Thymus (tissue), 11 donors: ENCODE measurements around the gene STAG1. TPM values are rescaled to one million over a fixed set of nuclear protein-coding genes. Genes with fewer than 3 reads are reported as not detected.
A peak's percentile ranks its signal among the peaks of the same experiment; 100 is the strongest.
"Not testable (repeated sequence)": the region's sequence is repeated elsewhere in the genome, so short reads cannot be mapped to it uniquely, and the experiment has no call there.

Source experiments
- DNase-seq, 9 donors: peaks; one replicate each; pipeline ENCODE4 v3.0.0-alpha.2; 2013; ENCODE audit warnings: low spot score in 9 of 9, low read depth in 6 of 9, missing footprints in 1 of 9
- H3K27ac ChIP-seq, 2 donors: one replicate each; pipeline ENCODE4 v1.5.1; 2013; ENCODE audit warnings: control low read depth in 1 of 2, low read depth in 1 of 2, low read length in 1 of 2, mild to moderate bottlenecking in 1 of 2, moderate library complexity in 1 of 2
- H3K27me3 ChIP-seq, 2 donors: one replicate each; pipeline ENCODE4 v1.5.1; 2013; ENCODE audit warnings: low read length in 1 of 2; ENCODE audit not compliant: control insufficient read depth in 2 of 2, insufficient read depth in 1 of 2
- H3K36me3 ChIP-seq, 2 donors: one replicate each; pipeline ENCODE4 v1.5.1; 2013; ENCODE audit warnings: low read length in 1 of 2, mild to moderate bottlenecking in 1 of 2, moderate library complexity in 1 of 2; ENCODE audit not compliant: control insufficient read depth in 2 of 2, insufficient read depth in 2 of 2
- H3K4me1 ChIP-seq, 2 donors: one replicate each; pipeline ENCODE4 v1.5.1; 2013; ENCODE audit warnings: low read length in 2 of 2; ENCODE audit not compliant: control insufficient read depth in 2 of 2, insufficient read depth in 2 of 2
- H3K4me3 ChIP-seq, 2 donors: one replicate each; pipeline ENCODE4 v1.5.1; 2013; ENCODE audit warnings: low read length in 2 of 2, control low read depth in 1 of 2, mild to moderate bottlenecking in 1 of 2
- H3K9me3 ChIP-seq, 2 donors: one replicate each; pipeline ENCODE4 v1.5.1; 2013; ENCODE audit warnings: low read length in 1 of 2, mild to moderate bottlenecking in 1 of 2; ENCODE audit not compliant: control insufficient read depth in 2 of 2, insufficient read depth in 1 of 2
- WGBS: extraction: QIAGEN DNeasy Blood & Tissue Kit; methylation state at CpG from one replicate; pipeline ENCODE4 v1.1.7; 2013; 5-methylcytosine and 5-hydroxymethylcytosine counted together
- polyA plus RNA-seq: library from polyadenylated mRNA; stranded (reverse); fragments of 200-250 nt; gene quantifications from one replicate; pipeline ENCODE4 v1.2.3, GENCODE V29; 2013
- total RNA-seq: library from RNA; stranded (reverse); fragments of 120-200 nt; gene quantifications from one replicate; pipeline ENCODE4 v1.2.4, GENCODE V29; 2013
- donor health status: healthy.

The STAG1 gene
- total and polyA plus RNA-seq, 2 donors, result 15.9 to 36.0 TPM

GRCh38 chr3:136351905-136352304 lies 400.3 kb downstream of the STAG1 start:
- no peak for DNase-seq
- WGBS, result 97% methylated on average over 3 of the region's 3 CpGs
- Histone ChIP-seq H3K27ac (no peak overlapping the region), H3K27me3 (no peaks in the 10 kb centered on the region), H3K36me3 (peaks cover 9 to 11% of the 10 kb centered on the region in 2 donors), H3K4me1 (no peaks in the 10 kb centered on the region), H3K9me3 (no peaks in the 10 kb centered on the region), H3K4me3 (no peak overlapping the region)

GRCh38 chr3:136351351-136351750 lies 400.8 kb downstream of the STAG1 start:
- H3K9me3 ChIP-seq, result no peaks in the 10 kb centered on the region
- DNase-seq, result no peak
- peaks cover 8 to 11% of the 10 kb centered on the region in 2 donors for H3K36me3 ChIP-seq
- H3K27me3 ChIP-seq, result no peaks in the 10 kb centered on the region
- WGBS, result 96% methylated on average over 1 of the region's 1 CpG
- no peaks in the 10 kb centered on the region for H3K4me1 ChIP-seq
- no peak overlapping the region for H3K4me3 ChIP-seq
- no peak overlapping the region for H3K27ac ChIP-seq

GRCh38 chr3:136350557-136350956 lies 401.6 kb downstream of the STAG1 start:
- Histone ChIP-seq H3K9me3 (no peaks in the 10 kb centered on the region), H3K36me3 (peaks cover 4 to 14% of the 10 kb centered on the region in 2 donors), H3K27me3 (no peaks in the 10 kb centered on the region), H3K4me1 (no peaks in the 10 kb centered on the region), H3K4me3 (no peak overlapping the region), H3K27ac (no peak overlapping the region)
- WGBS, result 99% methylated on average over 2 of the region's 2 CpGs
- DNase-seq, result no peak

GRCh38 chr3:136350132-136350531 lies 402.0 kb downstream of the STAG1 start:
- Histone ChIP-seq H3K4me3 (no peak overlapping the region), H3K36me3 (peaks cover 4 to 18% of the 10 kb centered on the region in 2 donors), H3K27me3 (no peaks in the 10 kb centered on the region), H3K27ac (no peak overlapping the region), H3K4me1 (no peaks in the 10 kb centered on the region), H3K9me3 (no peaks in the 10 kb centered on the region)
- DNase-seq, result peak in 1 of 9 donors; percentile 20
- 98% methylated on average over 1 of the region's 1 CpG for WGBS

- H3K36me3 ChIP-seq, result peaks cover 17 to 37% of the 10 kb centered on the region in 2 donors
- H3K9me3 ChIP-seq, result no peaks in the 10 kb centered on the region
- no peaks in the 10 kb centered on the region for H3K4me1 ChIP-seq
- no peak for DNase-seq
- H3K27ac ChIP-seq, result no peak overlapping the region
- no peak overlapping the region for H3K4me3 ChIP-seq
- WGBS, result 92% methylated on average over 5 of the region's 5 CpGs
- H3K27me3 ChIP-seq, result no peaks in the 10 kb centered on the region
Observed at GRCh38 chr3:136346486-136346885, 405.7 kb downstream of the STAG1 start.

- H3K27ac ChIP-seq, result no peak overlapping the region
- 96% methylated on average over 5 of the region's 5 CpGs for WGBS
- peaks cover 22 to 45% of the 10 kb centered on the region in 2 donors for H3K36me3 ChIP-seq
- no peaks in the 10 kb centered on the region for H3K27me3 ChIP-seq
- no peak for DNase-seq
- H3K9me3 ChIP-seq, result no peaks in the 10 kb centered on the region
- no peaks in the 10 kb centered on the region for H3K4me1 ChIP-seq
- H3K4me3 ChIP-seq, result no peak overlapping the region
Observed at GRCh38 chr3:136343873-136344555, 408.2 kb downstream of the STAG1 start.

- Histone ChIP-seq H3K4me1 (no peaks in the 10 kb centered on the region), H3K27ac (no peak overlapping the region), H3K4me3 (no peak overlapping the region), H3K27me3 (no peaks in the 10 kb centered on the region), H3K9me3 (no peaks in the 10 kb centered on the region), H3K36me3 (peaks cover 20 to 50% of the 10 kb centered on the region in 2 donors)
- DNase-seq, result no peak
- 95% methylated on average over 2 of the region's 2 CpGs for WGBS
Observed at GRCh38 chr3:136343446-136343845, 408.7 kb downstream of the STAG1 start.

GRCh38 chr3:136336329-136337100 lies 415.7 kb downstream of the STAG1 start:
- no peak for DNase-seq

GRCh38 chr3:136334726-136335125 lies 417.5 kb downstream of the STAG1 start:
- DNase-seq, H3K27me3 ChIP-seq, H3K9me3 ChIP-seq, H3K27ac ChIP-seq, H3K4me1 ChIP-seq, H3K4me3 ChIP-seq: not testable (repeated sequence)
- H3K36me3 ChIP-seq, result peaks cover 25 to 58% of the 10 kb centered on the region in 2 donors
- over 99% methylated on average over 6 of the region's 6 CpGs for WGBS

More at GRCh38 chr3:136336329-136337100, 415.7 kb downstream of the STAG1 start:
- WGBS, result 98% methylated on average over 4 of the region's 4 CpGs
- Histone ChIP-seq H3K4me3 (no peak overlapping the region), H3K9me3 (no peaks in the 10 kb centered on the region), H3K4me1 (no peaks in the 10 kb centered on the region), H3K27me3 (no peaks in the 10 kb centered on the region), H3K27ac (no peak overlapping the region), H3K36me3 (peaks cover 29 to 69% of the 10 kb centered on the region in 2 donors)
